Liver (tissue), 9 donors: ENCODE measurements around the gene FIGLA. TPM values are rescaled to one million over a fixed set of nuclear protein-coding genes. Genes with fewer than 3 reads are reported as not detected.

ENCODE experiments used
- DNase-seq: peaks from one replicate; pipeline ENCODE4 v3.0.0-alpha.2; 2017; ENCODE audit warnings: low spot score
- H3K27ac ChIP-seq, 2 donors: one replicate each; pipeline ENCODE4 v1.7.0; 2013; ENCODE audit warnings: inconsistent platforms in 2 of 2, low read length in 2 of 2, control low read depth in 1 of 2, low read depth in 1 of 2, mild to moderate bottlenecking in 1 of 2
- H3K27me3 ChIP-seq, 4 donors: one replicate each; pipeline versions ENCODE4 v1.6.1 to v1.7.0; 2013; ENCODE audit warnings: low read length in 3 of 4, inconsistent platforms in 1 of 4, mild to moderate bottlenecking in 1 of 4, moderate library complexity in 1 of 4; ENCODE audit not compliant: control insufficient read depth in 4 of 4, insufficient read depth in 4 of 4
- H3K36me3 ChIP-seq, 4 donors: one replicate each; pipeline versions ENCODE4 v1.6.1 to v1.7.0; 2013; ENCODE audit warnings: low read length in 3 of 4, mild to moderate bottlenecking in 3 of 4, low read depth in 1 of 4, moderate library complexity in 1 of 4; ENCODE audit not compliant: control insufficient read depth in 4 of 4, insufficient read depth in 3 of 4
- H3K4me1 ChIP-seq, 4 donors: one replicate each; pipeline versions ENCODE4 v1.6.1 to v1.7.0; 2013; ENCODE audit warnings: low read length in 3 of 4, mild to moderate bottlenecking in 3 of 4, moderate library complexity in 1 of 4; ENCODE audit not compliant: control insufficient read depth in 4 of 4, insufficient read depth in 4 of 4
- H3K4me3 ChIP-seq, 3 donors: one replicate each; pipeline versions ENCODE4 v1.6.1 to v1.7.0; 2013; ENCODE audit warnings: low read length in 3 of 3, control low read depth in 1 of 3, low read depth in 1 of 3, mild to moderate bottlenecking in 1 of 3
- H3K9ac ChIP-seq, 2 donors: one replicate each; pipeline ENCODE4 v1.7.0; 2013; ENCODE audit warnings: low read length in 2 of 2, mild to moderate bottlenecking in 2 of 2, moderate library complexity in 2 of 2, control low read depth in 1 of 2, low read depth in 1 of 2
- H3K9me3 ChIP-seq, 4 donors: one replicate each; pipeline versions ENCODE4 v1.6.1 to v1.7.0; 2013; ENCODE audit warnings: low read length in 3 of 4; ENCODE audit not compliant: control insufficient read depth in 4 of 4
- EGR1 ChIP-seq, 2 donors: IDR thresholded peaks; 2 replicates each; pipeline ENCODE4 v1.6.1; 2016 to 2018; ENCODE audit warnings: antibody characterized with exemption in 2 of 2, low read depth in 2 of 2
- FOXA1 ChIP-seq: IDR thresholded peaks from 2 replicates; pipeline ENCODE4 v1.6.1; 2016; ENCODE audit warnings: antibody characterized with exemption
- FOXA2 ChIP-seq: IDR thresholded peaks from 2 replicates; pipeline ENCODE4 v1.6.1; 2016; ENCODE audit warnings: antibody characterized with exemption
- GABPA ChIP-seq, 2 donors: IDR thresholded peaks in 1 of 2; conservative IDR thresholded peaks in 1 of 2; 2 replicates each; pipeline ENCODE4 v1.6.1; 2016; ENCODE audit warnings: antibody characterized with exemption in 2 of 2, mild to moderate bottlenecking in 1 of 2, moderate library complexity in 1 of 2
- HNF4G ChIP-seq: IDR thresholded peaks from 2 replicates; pipeline ENCODE4 v1.6.1; 2016; ENCODE audit warnings: antibody characterized with exemption
- JUND ChIP-seq, 2 donors: IDR thresholded peaks; 2 replicates each; pipeline ENCODE4 v1.6.1; 2016; ENCODE audit warnings: antibody characterized with exemption in 2 of 2
- NR2F2 ChIP-seq: IDR thresholded peaks from 2 replicates; pipeline ENCODE4 v1.6.1; 2016; ENCODE audit warnings: antibody characterized with exemption
- RAD21 ChIP-seq, 2 donors: IDR thresholded peaks; 2 replicates each; pipeline ENCODE4 v1.6.1; 2016; ENCODE audit warnings: antibody characterized with exemption in 2 of 2, mild to moderate bottlenecking in 2 of 2
- RXRA ChIP-seq, 2 donors: IDR thresholded peaks; 2 replicates each; pipeline ENCODE4 v1.6.1; 2017 to 2018; ENCODE audit warnings: antibody characterized with exemption in 2 of 2, mild to moderate bottlenecking in 1 of 2
- YY1 ChIP-seq: IDR thresholded peaks from 2 replicates; pipeline ENCODE4 v1.6.1; 2016; ENCODE audit warnings: antibody characterized with exemption, mild to moderate bottlenecking
- WGBS: extraction: QIAGEN DNeasy Blood & Tissue Kit; methylation state at CpG from one replicate; pipeline ENCODE4 v1.1.7; 2013; 5-methylcytosine and 5-hydroxymethylcytosine counted together
- polyA plus RNA-seq, 2 donors: library from polyadenylated mRNA; stranded (reverse) in 1 of 2; unstranded in 1 of 2; fragments of 200-250 nt in 1 of 2; fragments of >200 nt in 1 of 2; fragmentation: Nextera tagmentation in 1 of 2; extraction: Ambion mirVana in 1 of 2; gene quantifications; one replicate each; pipeline versions ENCODE4 v1.2.1 to v1.2.3, GENCODE V29; 2013 to 2015
- total RNA-seq, 2 donors: library from RNA; depleted of rRNA; stranded (reverse); fragments of >200 nt; gene quantifications; one replicate each; pipeline ENCODE4 v1.2.3, GENCODE V29; 2014
- TF ChIP-seq, protein P1 (sequence below): IDR thresholded peaks from 2 replicates; pipeline ENCODE4 v1.6.1; 2016; ENCODE audit warnings: antibody characterized with exemption
- TF ChIP-seq, protein P2 (sequence below): IDR thresholded peaks from 2 replicates; pipeline ENCODE4 v1.6.1; 2016; ENCODE audit warnings: antibody characterized with exemption
- TF ChIP-seq, protein P3 (sequence below): fragments of 150-350 bp; IDR thresholded peaks from 2 replicates; pipeline ENCODE4 v1.5.1; 2017; ENCODE audit warnings: improper control_type of control experiment, low read depth, low read length; ENCODE audit not compliant: missing input control
- TF ChIP-seq, protein P4 (sequence below): IDR thresholded peaks from 2 replicates; pipeline ENCODE4 v1.6.1; 2016; ENCODE audit warnings: antibody characterized with exemption, mild to moderate bottlenecking
- TF ChIP-seq, protein P5 (sequence below): IDR thresholded peaks from 2 replicates; pipeline ENCODE4 v1.6.1; 2016; ENCODE audit warnings: antibody characterized with exemption
- donor health status: healthy.
- donor health status: healthy.
- donor health status: healthy.
- donor health status: healthy.
- donor health status: healthy.

The FIGLA gene
- total and polyA plus RNA-seq, 4 donors, result not detected

DNA sequence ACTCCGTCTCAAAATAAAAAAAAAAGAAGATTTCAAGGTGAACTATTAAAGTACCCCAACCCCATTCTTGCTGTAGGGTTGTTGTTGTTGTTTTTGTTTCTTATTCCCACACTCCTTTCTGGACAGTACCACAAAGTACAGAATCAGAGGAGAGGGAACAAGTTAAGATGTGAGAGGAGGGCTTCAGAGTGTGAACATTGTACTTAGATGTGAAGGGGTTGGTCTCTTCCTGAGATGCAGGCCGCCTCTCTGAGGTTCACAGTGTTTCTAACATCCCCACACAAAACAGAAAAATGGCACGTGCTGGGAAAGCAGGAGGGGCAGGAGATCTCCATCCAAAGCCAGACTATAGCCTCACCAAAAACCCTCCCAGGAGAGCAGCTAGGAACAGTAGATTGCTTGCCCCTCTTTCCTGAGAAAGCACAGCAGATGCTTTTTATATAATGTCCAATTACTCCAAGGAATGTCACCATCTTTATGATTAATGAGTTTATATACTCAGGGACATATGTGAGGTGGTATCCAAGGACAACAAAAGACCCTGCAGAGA, 45.1 kb downstream of the FIGLA start:
- no peak overlapping the region for H3K27ac ChIP-seq
- no peak overlapping the region for H3K9ac ChIP-seq
- TF ChIP-seq, protein P1, sequence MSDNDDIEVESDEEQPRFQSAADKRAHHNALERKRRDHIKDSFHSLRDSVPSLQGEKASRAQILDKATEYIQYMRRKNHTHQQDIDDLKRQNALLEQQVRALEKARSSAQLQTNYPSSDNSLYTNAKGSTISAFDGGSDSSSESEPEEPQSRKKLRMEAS, result no peak
- TF ChIP-seq HNF4G, result no peak
- no peak for TF ChIP-seq EGR1 (IDR thresholded peaks at IDR 0.05; ENCODE audit: low read depth in 2 of 2)
- TF ChIP-seq, protein P2, sequence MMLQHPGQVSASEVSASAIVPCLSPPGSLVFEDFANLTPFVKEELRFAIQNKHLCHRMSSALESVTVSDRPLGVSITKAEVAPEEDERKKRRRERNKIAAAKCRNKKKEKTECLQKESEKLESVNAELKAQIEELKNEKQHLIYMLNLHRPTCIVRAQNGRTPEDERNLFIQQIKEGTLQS, result no peak
- TF ChIP-seq FOXA2, result no peak
- TF ChIP-seq FOXA1, result no peak
- no peak for TF ChIP-seq RAD21 (IDR thresholded peaks at IDR 0.05)
- TF ChIP-seq, protein P3, sequence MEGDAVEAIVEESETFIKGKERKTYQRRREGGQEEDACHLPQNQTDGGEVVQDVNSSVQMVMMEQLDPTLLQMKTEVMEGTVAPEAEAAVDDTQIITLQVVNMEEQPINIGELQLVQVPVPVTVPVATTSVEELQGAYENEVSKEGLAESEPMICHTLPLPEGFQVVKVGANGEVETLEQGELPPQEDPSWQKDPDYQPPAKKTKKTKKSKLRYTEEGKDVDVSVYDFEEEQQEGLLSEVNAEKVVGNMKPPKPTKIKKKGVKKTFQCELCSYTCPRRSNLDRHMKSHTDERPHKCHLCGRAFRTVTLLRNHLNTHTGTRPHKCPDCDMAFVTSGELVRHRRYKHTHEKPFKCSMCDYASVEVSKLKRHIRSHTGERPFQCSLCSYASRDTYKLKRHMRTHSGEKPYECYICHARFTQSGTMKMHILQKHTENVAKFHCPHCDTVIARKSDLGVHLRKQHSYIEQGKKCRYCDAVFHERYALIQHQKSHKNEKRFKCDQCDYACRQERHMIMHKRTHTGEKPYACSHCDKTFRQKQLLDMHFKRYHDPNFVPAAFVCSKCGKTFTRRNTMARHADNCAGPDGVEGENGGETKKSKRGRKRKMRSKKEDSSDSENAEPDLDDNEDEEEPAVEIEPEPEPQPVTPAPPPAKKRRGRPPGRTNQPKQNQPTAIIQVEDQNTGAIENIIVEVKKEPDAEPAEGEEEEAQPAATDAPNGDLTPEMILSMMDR, result no peak
- no peak for TF ChIP-seq NR2F2
- no peak for TF ChIP-seq JUND (IDR thresholded peaks at IDR 0.05)
- TF ChIP-seq, protein P4, sequence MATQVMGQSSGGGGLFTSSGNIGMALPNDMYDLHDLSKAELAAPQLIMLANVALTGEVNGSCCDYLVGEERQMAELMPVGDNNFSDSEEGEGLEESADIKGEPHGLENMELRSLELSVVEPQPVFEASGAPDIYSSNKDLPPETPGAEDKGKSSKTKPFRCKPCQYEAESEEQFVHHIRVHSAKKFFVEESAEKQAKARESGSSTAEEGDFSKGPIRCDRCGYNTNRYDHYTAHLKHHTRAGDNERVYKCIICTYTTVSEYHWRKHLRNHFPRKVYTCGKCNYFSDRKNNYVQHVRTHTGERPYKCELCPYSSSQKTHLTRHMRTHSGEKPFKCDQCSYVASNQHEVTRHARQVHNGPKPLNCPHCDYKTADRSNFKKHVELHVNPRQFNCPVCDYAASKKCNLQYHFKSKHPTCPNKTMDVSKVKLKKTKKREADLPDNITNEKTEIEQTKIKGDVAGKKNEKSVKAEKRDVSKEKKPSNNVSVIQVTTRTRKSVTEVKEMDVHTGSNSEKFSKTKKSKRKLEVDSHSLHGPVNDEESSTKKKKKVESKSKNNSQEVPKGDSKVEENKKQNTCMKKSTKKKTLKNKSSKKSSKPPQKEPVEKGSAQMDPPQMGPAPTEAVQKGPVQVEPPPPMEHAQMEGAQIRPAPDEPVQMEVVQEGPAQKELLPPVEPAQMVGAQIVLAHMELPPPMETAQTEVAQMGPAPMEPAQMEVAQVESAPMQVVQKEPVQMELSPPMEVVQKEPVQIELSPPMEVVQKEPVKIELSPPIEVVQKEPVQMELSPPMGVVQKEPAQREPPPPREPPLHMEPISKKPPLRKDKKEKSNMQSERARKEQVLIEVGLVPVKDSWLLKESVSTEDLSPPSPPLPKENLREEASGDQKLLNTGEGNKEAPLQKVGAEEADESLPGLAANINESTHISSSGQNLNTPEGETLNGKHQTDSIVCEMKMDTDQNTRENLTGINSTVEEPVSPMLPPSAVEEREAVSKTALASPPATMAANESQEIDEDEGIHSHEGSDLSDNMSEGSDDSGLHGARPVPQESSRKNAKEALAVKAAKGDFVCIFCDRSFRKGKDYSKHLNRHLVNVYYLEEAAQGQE, result no peak
- H3K4me1 ChIP-seq, result no peaks in the 10 kb centered on the region
- H3K4me3 ChIP-seq, result no peak overlapping the region
- WGBS, result 72% methylated on average over 3 of the region's 3 CpGs
- H3K36me3 ChIP-seq, result no peaks in the 10 kb centered on the region
- no peaks in the 10 kb centered on the region for H3K27me3 ChIP-seq
- DNase-seq, result no peak
- no peaks in the 10 kb centered on the region for H3K9me3 ChIP-seq

DNA sequence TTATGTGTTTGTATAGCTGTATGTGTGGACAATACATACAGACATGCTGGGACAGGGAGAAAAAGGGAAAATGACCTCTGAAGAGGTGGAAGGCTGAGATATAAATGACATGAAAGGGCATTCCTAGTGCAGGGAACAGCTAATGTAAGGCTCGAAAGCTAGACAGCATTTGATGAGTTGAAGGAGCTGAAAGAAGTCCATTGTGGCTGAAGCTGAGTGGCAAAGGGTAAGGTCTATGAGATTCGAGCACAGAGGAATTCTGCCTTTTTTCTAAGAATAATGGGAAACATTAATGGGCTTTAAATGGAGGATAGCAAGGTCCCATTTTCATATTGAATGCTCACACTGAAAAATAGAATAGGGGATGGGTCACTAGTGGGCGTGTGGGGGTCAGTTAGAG, 46.0 kb downstream of the FIGLA start:
- WGBS, result 76% methylated on average over 3 of the region's 3 CpGs
- Histone ChIP-seq H3K4me3 (no peak overlapping the region), H3K36me3 (no peaks in the 10 kb centered on the region), H3K27ac (no peak overlapping the region), H3K4me1 (no peaks in the 10 kb centered on the region), H3K9ac (no peak overlapping the region), H3K27me3 (no peaks in the 10 kb centered on the region), H3K9me3 (no peaks in the 10 kb centered on the region)
- no peak for TF ChIP-seq RAD21 (IDR thresholded peaks at IDR 0.05)
- TF ChIP-seq FOXA1, result no peak
- TF ChIP-seq, protein P5, sequence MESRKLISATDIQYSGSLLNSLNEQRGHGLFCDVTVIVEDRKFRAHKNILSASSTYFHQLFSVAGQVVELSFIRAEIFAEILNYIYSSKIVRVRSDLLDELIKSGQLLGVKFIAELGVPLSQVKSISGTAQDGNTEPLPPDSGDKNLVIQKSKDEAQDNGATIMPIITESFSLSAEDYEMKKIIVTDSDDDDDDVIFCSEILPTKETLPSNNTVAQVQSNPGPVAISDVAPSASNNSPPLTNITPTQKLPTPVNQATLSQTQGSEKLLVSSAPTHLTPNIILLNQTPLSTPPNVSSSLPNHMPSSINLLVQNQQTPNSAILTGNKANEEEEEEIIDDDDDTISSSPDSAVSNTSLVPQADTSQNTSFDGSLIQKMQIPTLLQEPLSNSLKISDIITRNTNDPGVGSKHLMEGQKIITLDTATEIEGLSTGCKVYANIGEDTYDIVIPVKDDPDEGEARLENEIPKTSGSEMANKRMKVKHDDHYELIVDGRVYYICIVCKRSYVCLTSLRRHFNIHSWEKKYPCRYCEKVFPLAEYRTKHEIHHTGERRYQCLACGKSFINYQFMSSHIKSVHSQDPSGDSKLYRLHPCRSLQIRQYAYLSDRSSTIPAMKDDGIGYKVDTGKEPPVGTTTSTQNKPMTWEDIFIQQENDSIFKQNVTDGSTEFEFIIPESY, result no peak
- TF ChIP-seq RXRA (IDR thresholded peaks at IDR 0.05), result no peak
- no peak for TF ChIP-seq GABPA (IDR thresholded peaks at IDR 0.05 in 1 of 2, conservative IDR thresholded peaks at IDR 0.05 in 1 of 2)
- no peak for TF ChIP-seq YY1
- no peak for TF ChIP-seq FOXA2
- no peak for TF ChIP-seq JUND (IDR thresholded peaks at IDR 0.05)
- no peak for TF ChIP-seq HNF4G
- TF ChIP-seq, protein P1, result no peak
- DNase-seq, result no peak
